ENCODE results near the gene TRPT1. TPM values are rescaled to one million over a fixed set of nuclear protein-coding genes. Genes with fewer than 3 reads are reported as not detected.
A peak's percentile ranks its signal among the peaks of the same experiment; 100 is the strongest.

Gene TRPT1
- total and polyA plus RNA-seq, 9 of the 15 experiments (the other 6 are each of a cell fraction or from before 2014, with no cell fraction given), result 4.6 to 41.7 (median 23.1) TPM

DNA sequence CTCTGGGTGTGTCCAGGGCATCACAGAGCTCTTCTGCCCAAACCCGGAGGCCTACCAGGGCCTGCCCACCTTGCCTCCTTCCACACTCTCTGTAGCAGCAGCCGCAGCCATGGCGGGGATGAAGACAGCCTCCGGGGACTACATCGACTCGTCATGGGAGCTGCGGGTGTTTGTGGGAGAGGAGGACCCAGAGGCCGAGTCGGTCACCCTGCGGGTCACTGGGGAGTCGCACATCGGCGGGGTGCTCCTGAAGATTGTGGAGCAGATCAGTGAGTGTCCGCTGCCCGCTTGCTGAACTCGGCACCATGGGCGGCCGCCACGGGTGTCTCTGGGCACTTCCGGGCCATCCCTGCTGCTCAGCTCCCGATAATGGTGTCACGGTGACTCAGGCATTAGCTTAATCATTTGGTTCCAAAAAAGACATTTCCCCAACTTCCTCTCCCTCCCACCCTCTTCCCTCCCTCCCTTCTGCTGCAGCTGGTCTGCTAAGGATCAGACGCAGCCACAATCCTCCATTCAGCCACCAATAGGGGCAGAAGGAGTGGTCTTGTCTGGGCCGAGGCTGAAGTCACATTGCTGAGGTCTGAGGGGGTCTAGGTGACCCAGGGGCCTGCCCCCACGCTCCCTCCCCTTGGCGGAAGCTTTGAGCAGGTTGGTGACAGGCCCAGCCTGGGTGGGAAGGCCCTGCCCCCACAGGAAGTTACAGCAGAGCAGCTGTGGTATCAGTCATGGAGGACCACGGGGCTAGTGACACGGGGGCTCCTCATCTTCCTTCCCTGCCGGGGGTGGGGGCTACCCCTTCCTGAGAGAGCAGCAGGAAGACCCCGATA, 18.5 kb downstream of the TRPT1 start (continued):
- peak; percentile 62; the same call in 1 of the 2 replicates for TF ChIP-seq CXXC5 (CRISPR knock-in tag; IDR thresholded peaks at IDR 0.05)
- TF ChIP-seq ZBTB12 (CRISPR knock-in tag; IDR thresholded peaks at IDR 0.05), result no peak
- no peak for TF ChIP-seq PHF21A (IDR thresholded peaks at IDR 0.05; ENCODE audit: borderline replicate concordance, low read depth)
- TF ChIP-seq, protein P1, sequence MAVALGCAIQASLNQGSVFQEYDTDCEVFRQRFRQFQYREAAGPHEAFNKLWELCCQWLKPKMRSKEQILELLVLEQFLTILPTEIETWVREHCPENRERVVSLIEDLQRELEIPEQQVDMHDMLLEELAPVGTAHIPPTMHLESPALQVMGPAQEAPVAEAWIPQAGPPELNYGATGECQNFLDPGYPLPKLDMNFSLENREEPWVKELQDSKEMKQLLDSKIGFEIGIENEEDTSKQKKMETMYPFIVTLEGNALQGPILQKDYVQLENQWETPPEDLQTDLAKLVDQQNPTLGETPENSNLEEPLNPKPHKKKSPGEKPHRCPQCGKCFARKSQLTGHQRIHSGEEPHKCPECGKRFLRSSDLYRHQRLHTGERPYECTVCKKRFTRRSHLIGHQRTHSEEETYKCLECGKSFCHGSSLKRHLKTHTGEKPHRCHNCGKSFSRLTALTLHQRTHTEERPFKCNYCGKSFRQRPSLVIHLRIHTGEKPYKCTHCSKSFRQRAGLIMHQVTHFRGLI (CRISPR knock-in tag; IDR thresholded peaks at IDR 0.05), result no peak
- TF ChIP-seq NCOA2 (IDR thresholded peaks at IDR 0.05; ENCODE audit: partially characterized antibody in 2 of 2), result no peak
- TF ChIP-seq MECOM (CRISPR knock-in tag; IDR thresholded peaks at IDR 0.05), result no peak
- TF ChIP-seq TAF1 (IDR thresholded peaks at IDR 0.05; ENCODE audit: control insufficient read depth, extremely low read depth, insufficient read depth, low read length, severe bottlenecking), result peak; percentile 86
- TF ChIP-seq ZBTB40 (IDR thresholded peaks at IDR 0.05), result peak; percentile 77
- TF ChIP-seq ZBTB40 (CRISPR knock-in tag; IDR thresholded peaks at IDR 0.05), result no peak
- no peak for TF ChIP-seq EHMT2 (IDR thresholded peaks at IDR 0.05)
- TF ChIP-seq, protein P2, sequence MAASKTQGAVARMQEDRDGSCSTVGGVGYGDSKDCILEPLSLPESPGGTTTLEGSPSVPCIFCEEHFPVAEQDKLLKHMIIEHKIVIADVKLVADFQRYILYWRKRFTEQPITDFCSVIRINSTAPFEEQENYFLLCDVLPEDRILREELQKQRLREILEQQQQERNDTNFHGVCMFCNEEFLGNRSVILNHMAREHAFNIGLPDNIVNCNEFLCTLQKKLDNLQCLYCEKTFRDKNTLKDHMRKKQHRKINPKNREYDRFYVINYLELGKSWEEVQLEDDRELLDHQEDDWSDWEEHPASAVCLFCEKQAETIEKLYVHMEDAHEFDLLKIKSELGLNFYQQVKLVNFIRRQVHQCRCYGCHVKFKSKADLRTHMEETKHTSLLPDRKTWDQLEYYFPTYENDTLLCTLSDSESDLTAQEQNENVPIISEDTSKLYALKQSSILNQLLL (CRISPR knock-in tag; IDR thresholded peaks at IDR 0.05; ENCODE audit: borderline replicate concordance), result no peak
- TF ChIP-seq, protein P3, sequence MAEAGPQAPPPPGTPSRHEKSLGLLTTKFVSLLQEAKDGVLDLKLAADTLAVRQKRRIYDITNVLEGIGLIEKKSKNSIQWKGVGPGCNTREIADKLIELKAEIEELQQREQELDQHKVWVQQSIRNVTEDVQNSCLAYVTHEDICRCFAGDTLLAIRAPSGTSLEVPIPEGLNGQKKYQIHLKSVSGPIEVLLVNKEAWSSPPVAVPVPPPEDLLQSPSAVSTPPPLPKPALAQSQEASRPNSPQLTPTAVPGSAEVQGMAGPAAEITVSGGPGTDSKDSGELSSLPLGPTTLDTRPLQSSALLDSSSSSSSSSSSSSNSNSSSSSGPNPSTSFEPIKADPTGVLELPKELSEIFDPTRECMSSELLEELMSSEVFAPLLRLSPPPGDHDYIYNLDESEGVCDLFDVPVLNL (CRISPR knock-in tag; IDR thresholded peaks at IDR 0.05; ENCODE audit: low read depth), result no peak
